H9 (cell line): Measurements from ENCODE around the gene ZNF17. TPM values are rescaled to one million over a fixed set of nuclear protein-coding genes. Genes with fewer than 3 reads are reported as not detected.

ENCODE experiments used
- DNase-seq: peaks from one replicate; pipeline ENCODE4 v3.0.0-alpha.2; 2017
- H2AFZ ChIP-seq: one replicate; pipeline ENCODE4 v1.6.1; 2013; ENCODE audit warnings: mild to moderate bottlenecking, low read length, control low read depth, moderate library complexity
- H2AK5ac ChIP-seq: 2 replicates; pipeline ENCODE4 v1.6.1; 2013; ENCODE audit warnings: low read length, control low read depth, mixed read lengths; ENCODE audit not compliant: insufficient read length
- H2BK120ac ChIP-seq: one replicate; pipeline ENCODE4 v1.6.1; 2013; ENCODE audit warnings: low read depth, mild to moderate bottlenecking, low read length, control low read depth, inconsistent platforms; ENCODE audit not compliant: poor library complexity, severe bottlenecking
- H2BK12ac ChIP-seq: 2 replicates; pipeline ENCODE4 v1.6.1; 2013; ENCODE audit warnings: low read length, control low read depth, mixed read lengths, low read depth; ENCODE audit not compliant: insufficient read length
- H2BK15ac ChIP-seq: 2 replicates; pipeline ENCODE4 v1.6.1; 2013; ENCODE audit warnings: low read depth, low read length, control low read depth
- H2BK20ac ChIP-seq: one replicate; pipeline ENCODE4 v1.6.1; 2013; ENCODE audit warnings: low read depth, mild to moderate bottlenecking, low read length, control low read depth, inconsistent platforms; ENCODE audit not compliant: poor library complexity, severe bottlenecking
- H2BK5ac ChIP-seq: 2 replicates; pipeline ENCODE4 v1.6.1; 2013; ENCODE audit warnings: low read length, control low read depth, mixed read lengths; ENCODE audit not compliant: insufficient read length
- H3K14ac ChIP-seq: 2 replicates; pipeline ENCODE4 v1.6.1; 2013; ENCODE audit warnings: low read length, control low read depth; ENCODE audit not compliant: insufficient read depth
- H3K18ac ChIP-seq: 2 replicates; pipeline ENCODE4 v1.6.1; 2013; ENCODE audit warnings: low read depth, mild to moderate bottlenecking, mixed read lengths, low read length, control low read depth; ENCODE audit not compliant: insufficient read length
- H3K23ac ChIP-seq: 2 replicates; pipeline ENCODE4 v1.6.1; 2013; ENCODE audit warnings: low read length, control low read depth, mixed read lengths, low read depth; ENCODE audit not compliant: insufficient read length
- H3K23me2 ChIP-seq: 2 replicates; pipeline ENCODE4 v1.6.1; 2013; ENCODE audit warnings: low read depth, mild to moderate bottlenecking, mixed read lengths, low read length, control low read depth; ENCODE audit not compliant: insufficient read length, poor library complexity, severe bottlenecking
- H3K27ac ChIP-seq: 2 replicates; pipeline ENCODE4 v1.5.1; 2013; ENCODE audit warnings: low read length, control low read depth, mixed read lengths, low read depth; ENCODE audit not compliant: insufficient read length
- H3K27me3 ChIP-seq: 2 replicates; pipeline ENCODE4 v1.6.1; 2013; ENCODE audit warnings: low read length, control low read depth, inconsistent platforms; ENCODE audit not compliant: insufficient read depth
- H3K4ac ChIP-seq: 2 replicates; pipeline ENCODE4 v1.6.1; 2013; ENCODE audit warnings: low read depth, mild to moderate bottlenecking, control low read depth, inconsistent platforms, low read length, moderate library complexity
- H3K4me1 ChIP-seq: 2 replicates; pipeline ENCODE4 v1.6.1; 2013; ENCODE audit warnings: low read length, control low read depth, inconsistent platforms; ENCODE audit not compliant: insufficient read depth
- H3K4me2 ChIP-seq: 2 replicates; pipeline ENCODE4 v1.6.1; 2013; ENCODE audit warnings: low read length, control low read depth, mixed read lengths; ENCODE audit not compliant: insufficient read length, insufficient read depth
- H3K56ac ChIP-seq: 2 replicates; pipeline ENCODE4 v1.6.1; 2013; ENCODE audit warnings: low read depth, mild to moderate bottlenecking, mixed read lengths, low read length, control low read depth; ENCODE audit not compliant: insufficient read length
- H3K79me1 ChIP-seq: 2 replicates; pipeline ENCODE4 v1.6.1; 2013; ENCODE audit warnings: low read depth, mild to moderate bottlenecking, moderate library complexity, low read length, control low read depth, inconsistent platforms; ENCODE audit not compliant: insufficient read depth, poor library complexity, severe bottlenecking
- H3K79me2 ChIP-seq: 2 replicates; pipeline ENCODE4 v1.6.1; 2013; ENCODE audit warnings: low read length, control low read depth, inconsistent platforms; ENCODE audit not compliant: insufficient read depth
- H3K9ac ChIP-seq: 2 replicates; pipeline ENCODE4 v1.6.1; 2013; ENCODE audit warnings: low read length, control low read depth, mixed read lengths; ENCODE audit not compliant: insufficient read length; ENCODE audit errors: extremely low read depth
- H3K9me3 ChIP-seq: one replicate; pipeline ENCODE4 v1.6.1; 2013; ENCODE audit warnings: low read depth, low read length, inconsistent platforms; ENCODE audit not compliant: control insufficient read depth
- H3T11ph ChIP-seq: one replicate; pipeline ENCODE4 v1.6.1; 2013; ENCODE audit warnings: mild to moderate bottlenecking, low read length, control low read depth, inconsistent platforms
- H4K20me1 ChIP-seq: one replicate; pipeline ENCODE4 v1.6.1; 2013; ENCODE audit not compliant: control insufficient read depth, insufficient read length, insufficient read depth
- H4K5ac ChIP-seq: 2 replicates; pipeline ENCODE4 v1.6.1; 2013; ENCODE audit warnings: low read depth, mild to moderate bottlenecking, mixed read lengths, low read length, control low read depth; ENCODE audit not compliant: insufficient read length
- H4K8ac ChIP-seq: replicated peaks from 2 replicates; pipeline ENCODE4 v1.6.1; 2013; ENCODE audit warnings: low read length, control low read depth, mixed read lengths, low read depth; ENCODE audit not compliant: insufficient read length
- H4K91ac ChIP-seq: 2 replicates; pipeline ENCODE4 v1.6.1; 2013; ENCODE audit warnings: low read depth, mild to moderate bottlenecking, moderate library complexity, mixed read lengths, low read length, control low read depth; ENCODE audit not compliant: insufficient read length
- H3K27ac Mint-ChIP-seq, 3 experiments: 2 replicates in 2 of 3; 3 replicates in 1 of 3; pipeline ENCODE4 v1.8.0; 2020 to 2021; ENCODE audit warnings: mixed read lengths in 3 of 3, mild to moderate bottlenecking in 1 of 3, moderate library complexity in 1 of 3
- H3K27me3 Mint-ChIP-seq: 2 replicates; pipeline ENCODE4 v1.8.0; 2021; ENCODE audit warnings: low read depth, mild to moderate bottlenecking, moderate library complexity, mixed read lengths
- H3K36me3 Mint-ChIP-seq, 3 experiments: 2 replicates in 2 of 3; 3 replicates in 1 of 3; pipeline ENCODE4 v1.8.0; 2020 to 2021; ENCODE audit warnings: low read depth in 3 of 3, mixed read lengths in 3 of 3; ENCODE audit not compliant: insufficient read depth in 1 of 3
- H3K4me1 Mint-ChIP-seq, 2 experiments: 2 replicates each; pipeline ENCODE4 v1.8.0; 2020; ENCODE audit warnings: mixed read lengths in 2 of 2
- H3K4me3 Mint-ChIP-seq, 2 experiments: 2 replicates in 1 of 2; 3 replicates in 1 of 2; pipeline ENCODE4 v1.8.0; 2020 to 2021; ENCODE audit warnings: mild to moderate bottlenecking in 2 of 2, mixed read lengths in 2 of 2, moderate library complexity in 1 of 2
- H3K9me3 Mint-ChIP-seq, 2 experiments: 2 replicates in 1 of 2; 3 replicates in 1 of 2; pipeline ENCODE4 v1.8.0; 2020; ENCODE audit warnings: mild to moderate bottlenecking in 2 of 2, mixed read lengths in 2 of 2, moderate library complexity in 1 of 2
- WGBS: extraction: QIAGEN DNeasy Blood & Tissue Kit; methylation state at CpG from one replicate; pipeline ENCODE4 v1.1.7; 2013; ENCODE audit warnings: missing lambda C conversion rate, low lambda C conversion rate, mixed read lengths; ENCODE audit not compliant: insufficient read length; ENCODE audit errors: extremely low coverage; 5-methylcytosine and 5-hydroxymethylcytosine counted together
- total RNA-seq: library from RNA; stranded (reverse); gene quantifications from 2 replicates; pipeline ENCODE4 v1.2.1, GENCODE V29; 2021
- TF ChIP-seq, protein P1 (sequence below): fragments of 200-600 bp; sonication (generic); conservative IDR thresholded peaks from 3 replicates; pipeline ENCODE4 v1.8.0; 2021; ENCODE audit warnings: antibody characterized with exemption, mild to moderate bottlenecking

ZNF17 gene
- total RNA-seq, 1 experiment from 2014 or later = 16.3 TPM

DNA sequence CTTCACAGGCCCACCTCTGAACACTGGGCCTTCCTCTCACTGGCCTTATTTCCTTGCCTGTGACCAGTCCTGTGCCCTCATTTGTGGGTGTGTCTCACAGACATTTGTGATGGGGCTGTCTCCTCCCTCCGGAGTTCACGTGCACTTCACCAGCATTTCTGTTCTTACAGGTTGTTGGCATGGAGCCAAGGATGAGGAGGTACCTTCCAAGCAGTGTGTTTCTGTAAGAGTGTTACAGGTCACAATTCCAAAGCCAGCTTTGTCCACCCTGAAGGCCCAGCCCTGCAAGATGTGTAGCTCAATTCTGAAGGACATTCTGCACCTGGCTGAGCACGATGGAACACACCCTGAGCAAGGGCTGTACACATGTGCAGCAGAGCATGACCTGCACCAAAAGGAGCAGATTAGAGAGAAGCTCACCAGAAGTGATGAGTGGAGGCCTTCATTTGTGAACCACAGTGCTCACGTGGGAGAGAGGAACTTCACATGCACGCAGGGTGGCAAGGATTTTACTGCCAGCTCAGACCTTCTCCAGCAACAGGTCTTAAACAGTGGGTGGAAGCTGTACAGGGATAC, 32.2 kb downstream of the ZNF17 start:
- no peak overlapping the region for H3K27ac Mint-ChIP-seq
- peaks cover 46 to 64% (median 47%) of the 10 kb centered on the region in 3 experiments for H3K36me3 Mint-ChIP-seq
- no peak for DNase-seq
- Histone ChIP-seq H3K9ac (no peak overlapping the region), H2AK5ac (no peak overlapping the region), H3K23me2 (no peaks in the 10 kb centered on the region), H4K20me1 (no peaks in the 10 kb centered on the region), H2BK20ac (no peak overlapping the region), H3K79me1 (peaks cover 5% of the 10 kb centered on the region), H3K79me2 (peaks cover 24% of the 10 kb centered on the region; the same call in 1 of the 2 replicates), H3K56ac (no peak overlapping the region), H3T11ph (no peak overlapping the region), H3K4ac (no peak overlapping the region), H3K4me1 (no peaks in the 10 kb centered on the region), H3K14ac (no peak overlapping the region), H3K9me3 (no peaks in the 10 kb centered on the region), H2AFZ (no peak overlapping the region), H3K27ac (no peak overlapping the region), H2BK120ac (no peak overlapping the region), H2BK5ac (no peak overlapping the region), H4K8ac (no peak overlapping the region), H2BK12ac (no peak overlapping the region), H3K27me3 (no peaks in the 10 kb centered on the region), H3K23ac (no peak overlapping the region), H2BK15ac (no peak overlapping the region), H3K4me2 (no peak overlapping the region), H4K91ac (no peak overlapping the region), H3K18ac (no peak overlapping the region), H4K5ac (no peak overlapping the region)
- no CpG with 5 or more reads among the region's 5 CpGs for WGBS
- peaks cover 0 to 5% of the 10 kb centered on the region in 2 experiments; a peak in 2 of 4 replicates for H3K4me1 Mint-ChIP-seq
- TF ChIP-seq, protein P1, sequence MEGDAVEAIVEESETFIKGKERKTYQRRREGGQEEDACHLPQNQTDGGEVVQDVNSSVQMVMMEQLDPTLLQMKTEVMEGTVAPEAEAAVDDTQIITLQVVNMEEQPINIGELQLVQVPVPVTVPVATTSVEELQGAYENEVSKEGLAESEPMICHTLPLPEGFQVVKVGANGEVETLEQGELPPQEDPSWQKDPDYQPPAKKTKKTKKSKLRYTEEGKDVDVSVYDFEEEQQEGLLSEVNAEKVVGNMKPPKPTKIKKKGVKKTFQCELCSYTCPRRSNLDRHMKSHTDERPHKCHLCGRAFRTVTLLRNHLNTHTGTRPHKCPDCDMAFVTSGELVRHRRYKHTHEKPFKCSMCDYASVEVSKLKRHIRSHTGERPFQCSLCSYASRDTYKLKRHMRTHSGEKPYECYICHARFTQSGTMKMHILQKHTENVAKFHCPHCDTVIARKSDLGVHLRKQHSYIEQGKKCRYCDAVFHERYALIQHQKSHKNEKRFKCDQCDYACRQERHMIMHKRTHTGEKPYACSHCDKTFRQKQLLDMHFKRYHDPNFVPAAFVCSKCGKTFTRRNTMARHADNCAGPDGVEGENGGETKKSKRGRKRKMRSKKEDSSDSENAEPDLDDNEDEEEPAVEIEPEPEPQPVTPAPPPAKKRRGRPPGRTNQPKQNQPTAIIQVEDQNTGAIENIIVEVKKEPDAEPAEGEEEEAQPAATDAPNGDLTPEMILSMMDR = no peak
- H3K27me3 Mint-ChIP-seq = no peaks in the 10 kb centered on the region
- H3K9me3 Mint-ChIP-seq = peaks cover 0 to 25% of the 10 kb centered on the region in 2 experiments; a peak in 3 of 5 replicates
- no peak overlapping the region for H3K4me3 Mint-ChIP-seq
